DOHH2 (cell line): ENCODE data around the gene C16orf78.

Source experiments
- H3F3A ChIP-seq: fragments of 200-600 bp; sonication (generic), shearing (Covaris generic); 2 replicates; pipeline ENCODE4 v1.6.0; 2016; ENCODE audit warnings: antibody characterized with exemption, mild to moderate bottlenecking; ENCODE audit not compliant: control insufficient read depth, insufficient read depth
- H3K27ac ChIP-seq: fragments of 200-600 bp; sonication (generic); 2 replicates; pipeline ENCODE4 v1.5.1; 2014; ENCODE audit warnings: low read depth, mild to moderate bottlenecking, low read length, moderate library complexity
- H3K27me3 ChIP-seq: fragments of 200-600 bp; sonication (generic); 2 replicates; pipeline ENCODE4 v1.6.1; 2014; ENCODE audit warnings: mild to moderate bottlenecking, low read length, mixed read lengths; ENCODE audit not compliant: control insufficient read depth
- H3K36me3 ChIP-seq: fragments of 200-600 bp; sonication (generic); 2 replicates; pipeline ENCODE4 v1.6.1; 2014; ENCODE audit warnings: mild to moderate bottlenecking, low read length, moderate library complexity, mixed read lengths; ENCODE audit not compliant: control insufficient read depth
- H3K4me1 ChIP-seq: fragments of 200-600 bp; sonication (generic); 2 replicates; pipeline ENCODE4 v1.6.1; 2014; ENCODE audit warnings: mild to moderate bottlenecking, low read length, mixed read lengths; ENCODE audit not compliant: control insufficient read depth
- H3K4me2 ChIP-seq: fragments of 200-600 bp; sonication (generic); 2 replicates; pipeline ENCODE4 v1.6.0; 2014; ENCODE audit warnings: mild to moderate bottlenecking, low read length, moderate library complexity
- H3K4me3 ChIP-seq: fragments of 200-600 bp; sonication (generic); 2 replicates; pipeline ENCODE4 v1.5.1; 2014; ENCODE audit warnings: mild to moderate bottlenecking, low read length, mixed read lengths
- H3K79me2 ChIP-seq: fragments of 200-600 bp; sonication (generic); 2 replicates; pipeline ENCODE4 v1.6.1; 2014; ENCODE audit warnings: mild to moderate bottlenecking, low read length, mixed read lengths; ENCODE audit not compliant: control insufficient read depth
- H3K9me2 ChIP-seq: fragments of 200-600 bp; sonication (generic); replicated peaks from 2 replicates; pipeline ENCODE4 v1.6.1; 2014; ENCODE audit warnings: mild to moderate bottlenecking, low read length, mixed read lengths; ENCODE audit not compliant: control insufficient read depth
- H3K9me3 ChIP-seq: fragments of 200-600 bp; sonication (generic); 2 replicates; pipeline ENCODE4 v1.6.1; 2014; ENCODE audit warnings: antibody characterized with exemption, low read length, mixed read lengths; ENCODE audit not compliant: control insufficient read depth, insufficient read depth
- H4K20me1 ChIP-seq: fragments of 200-600 bp; sonication (generic); 2 replicates; pipeline ENCODE4 v1.6.0; 2014; ENCODE audit warnings: low read depth, mild to moderate bottlenecking, antibody characterized with exemption, low read length, moderate library complexity; ENCODE audit not compliant: control insufficient read depth, insufficient read depth
- EZH2phosphoT487 ChIP-seq: fragments of 200-600 bp; sonication (generic); IDR thresholded peaks from 2 replicates; pipeline ENCODE4 v1.6.1; 2017; ENCODE audit warnings: borderline replicate concordance, mild to moderate bottlenecking, antibody characterized with exemption, low read length, moderate library complexity, mixed read lengths
- TF ChIP-seq, protein P1 (sequence below): fragments of 200-600 bp; sonication (generic); IDR thresholded peaks from one replicate; pipeline ENCODE4 v1.5.1; 2014; ENCODE audit warnings: antibody characterized with exemption, mild to moderate bottlenecking, low read depth, low read length; ENCODE audit not compliant: poor library complexity, severe bottlenecking

C16orf78 gene, protein sequence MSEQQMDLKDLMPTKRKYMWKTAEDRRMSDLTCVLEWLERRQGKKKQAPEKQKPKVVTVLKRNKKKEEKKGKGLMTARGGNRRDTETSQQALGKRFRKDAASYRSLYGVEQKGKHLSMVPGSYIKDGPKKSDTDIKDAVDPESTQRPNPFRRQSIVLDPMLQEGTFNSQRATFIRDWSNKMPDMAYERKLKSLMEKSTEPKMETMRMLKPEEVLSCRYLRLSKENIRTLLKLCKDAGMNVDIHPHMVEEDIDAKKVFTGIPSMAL

DNA sequence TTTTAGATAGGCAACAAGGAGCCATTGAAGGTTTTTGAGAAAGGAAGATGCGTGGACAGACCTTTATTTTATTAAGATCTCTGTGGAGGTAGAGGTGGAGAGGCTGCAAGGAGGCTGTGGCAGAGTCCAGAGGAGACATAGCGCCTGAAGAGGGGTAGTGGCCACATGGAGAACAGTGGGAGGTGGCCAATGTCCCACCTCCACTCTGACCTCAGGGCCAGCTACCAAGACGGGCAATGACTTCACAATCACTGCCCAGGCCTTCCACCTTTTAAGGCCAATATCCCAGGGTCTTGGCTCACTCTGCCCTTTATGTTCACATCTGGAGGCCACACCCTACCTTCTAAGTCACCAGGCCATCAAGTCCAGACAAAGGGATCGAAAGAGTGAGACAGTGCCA lies at the start of gene C16orf78:
Gene C16orf78 (plus strand): TSS at position 301 of the 400 bp plus-strand sequence. CDS start 136 bp downstream, outside the sequence.
- H3K27me3 ChIP-seq: peaks cover 4% of the 10 kb centered on the region; the same call in 1 of the 2 replicates
- H3K79me2 ChIP-seq: no peaks in the 10 kb centered on the region
- H3K9me3 ChIP-seq: no peaks in the 10 kb centered on the region
- H3K4me3 ChIP-seq: no peak within 1 kb of the TSS
- no peaks in the 10 kb centered on the region for H4K20me1 ChIP-seq
- H3K9me2 ChIP-seq: no peaks in the 10 kb centered on the region
- no peaks in the 10 kb centered on the region for H3K36me3 ChIP-seq
- no peaks in the 10 kb centered on the region for H3F3A ChIP-seq
- no peak for TF ChIP-seq EZH2phosphoT487
- TF ChIP-seq, protein P1, sequence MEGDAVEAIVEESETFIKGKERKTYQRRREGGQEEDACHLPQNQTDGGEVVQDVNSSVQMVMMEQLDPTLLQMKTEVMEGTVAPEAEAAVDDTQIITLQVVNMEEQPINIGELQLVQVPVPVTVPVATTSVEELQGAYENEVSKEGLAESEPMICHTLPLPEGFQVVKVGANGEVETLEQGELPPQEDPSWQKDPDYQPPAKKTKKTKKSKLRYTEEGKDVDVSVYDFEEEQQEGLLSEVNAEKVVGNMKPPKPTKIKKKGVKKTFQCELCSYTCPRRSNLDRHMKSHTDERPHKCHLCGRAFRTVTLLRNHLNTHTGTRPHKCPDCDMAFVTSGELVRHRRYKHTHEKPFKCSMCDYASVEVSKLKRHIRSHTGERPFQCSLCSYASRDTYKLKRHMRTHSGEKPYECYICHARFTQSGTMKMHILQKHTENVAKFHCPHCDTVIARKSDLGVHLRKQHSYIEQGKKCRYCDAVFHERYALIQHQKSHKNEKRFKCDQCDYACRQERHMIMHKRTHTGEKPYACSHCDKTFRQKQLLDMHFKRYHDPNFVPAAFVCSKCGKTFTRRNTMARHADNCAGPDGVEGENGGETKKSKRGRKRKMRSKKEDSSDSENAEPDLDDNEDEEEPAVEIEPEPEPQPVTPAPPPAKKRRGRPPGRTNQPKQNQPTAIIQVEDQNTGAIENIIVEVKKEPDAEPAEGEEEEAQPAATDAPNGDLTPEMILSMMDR: no peak
- no peak within 1 kb of the TSS for H3K27ac ChIP-seq
- no peak within 1 kb of the TSS for H3K4me2 ChIP-seq
- no peaks in the 10 kb centered on the region for H3K4me1 ChIP-seq

DNA sequence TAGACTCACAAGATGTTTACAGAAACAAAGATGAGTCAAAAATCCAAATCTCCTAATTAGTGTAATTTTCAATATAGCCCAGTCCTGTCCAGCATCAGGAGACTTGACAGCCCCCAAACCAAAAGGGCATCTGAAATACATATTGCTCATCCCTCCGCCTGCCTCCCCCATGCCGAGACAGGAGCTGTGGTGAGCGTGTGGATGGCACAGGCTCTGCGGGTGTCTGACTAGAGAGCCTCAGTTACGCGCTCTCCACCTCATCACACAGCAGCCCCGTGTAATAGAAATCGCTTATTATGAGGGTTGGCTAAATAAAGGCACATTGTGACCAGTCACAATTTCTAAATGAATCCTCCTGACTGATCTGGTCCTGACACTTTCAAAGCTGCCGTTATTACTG lies 48.9 kb upstream of the C16orf78 start:
- Histone ChIP-seq H3K4me3 (no peak overlapping the region), H3K27ac (no peak overlapping the region), H3K79me2 (no peaks in the 10 kb centered on the region), H3K36me3 (no peaks in the 10 kb centered on the region), H3K9me3 (no peaks in the 10 kb centered on the region), H4K20me1 (no peaks in the 10 kb centered on the region), H3F3A (no peaks in the 10 kb centered on the region), H3K4me1 (no peaks in the 10 kb centered on the region), H3K9me2 (no peaks in the 10 kb centered on the region), H3K27me3 (no peaks in the 10 kb centered on the region), H3K4me2 (no peak overlapping the region)
- TF ChIP-seq EZH2phosphoT487: no peak
- TF ChIP-seq, protein P1: no peak

DNA sequence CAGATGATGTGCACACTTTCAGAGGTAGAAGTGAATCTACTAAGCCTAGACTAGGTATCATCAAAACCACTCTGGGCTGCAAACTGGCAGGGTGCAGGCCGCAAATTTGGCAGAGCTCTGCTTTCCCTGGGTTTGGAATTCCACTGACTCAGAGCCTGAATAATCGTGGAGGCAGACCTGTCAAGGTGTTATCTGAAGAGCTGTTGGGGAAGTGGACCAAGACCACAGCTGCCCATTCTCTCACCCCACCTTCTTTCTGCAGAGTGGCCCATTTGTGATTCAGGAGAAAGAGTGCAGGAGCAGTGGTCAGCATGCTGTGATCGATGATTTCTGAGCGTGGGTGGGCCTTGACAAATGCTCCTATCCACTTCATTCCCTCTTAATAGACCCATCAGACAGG lies 46.1 kb upstream of the C16orf78 start:
- Histone ChIP-seq H3K27ac (no peak overlapping the region), H3F3A (no peaks in the 10 kb centered on the region), H3K4me1 (no peaks in the 10 kb centered on the region), H3K9me3 (no peaks in the 10 kb centered on the region), H3K79me2 (no peaks in the 10 kb centered on the region), H3K4me3 (no peak overlapping the region), H3K9me2 (no peaks in the 10 kb centered on the region), H4K20me1 (no peaks in the 10 kb centered on the region), H3K4me2 (no peak overlapping the region), H3K36me3 (no peaks in the 10 kb centered on the region), H3K27me3 (no peaks in the 10 kb centered on the region)
- TF ChIP-seq EZH2phosphoT487: no peak
- TF ChIP-seq, protein P1: no peak

DNA sequence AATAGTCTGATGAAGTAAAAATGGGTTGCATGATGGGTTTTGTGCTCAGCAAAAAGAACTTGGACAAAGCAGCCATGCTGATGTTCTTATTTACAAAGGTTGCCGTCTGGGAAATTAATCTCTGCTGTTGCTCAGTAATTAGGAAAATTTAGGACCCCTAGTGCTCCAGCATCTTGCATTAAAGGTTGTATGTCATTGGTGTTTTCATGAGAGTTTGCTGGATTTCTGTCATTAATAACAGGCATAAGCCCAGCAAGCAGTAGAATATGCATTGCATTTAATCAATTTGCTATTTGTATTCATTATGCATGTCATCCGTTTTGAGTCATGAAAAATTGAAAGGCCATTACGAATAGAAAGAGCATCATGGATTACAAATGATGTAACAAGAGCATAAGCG lies 45.3 kb upstream of the C16orf78 start:
- no peak overlapping the region for H3K4me2 ChIP-seq
- no peaks in the 10 kb centered on the region for H3K4me1 ChIP-seq
- H3K36me3 ChIP-seq: no peaks in the 10 kb centered on the region
- no peaks in the 10 kb centered on the region for H3F3A ChIP-seq
- no peak overlapping the region for H3K27ac ChIP-seq
- no peaks in the 10 kb centered on the region for H4K20me1 ChIP-seq
- TF ChIP-seq, protein P1: no peak
- TF ChIP-seq EZH2phosphoT487: no peak
- H3K9me3 ChIP-seq: no peaks in the 10 kb centered on the region
- H3K4me3 ChIP-seq: no peak overlapping the region
- H3K9me2 ChIP-seq: no peaks in the 10 kb centered on the region
- no peaks in the 10 kb centered on the region for H3K79me2 ChIP-seq
- H3K27me3 ChIP-seq: no peaks in the 10 kb centered on the region
